DND-41 (cell line): ENCODE data around the gene RNF167.
"Not testable (repeated sequence)": the region's sequence is repeated elsewhere in the genome, so short reads cannot be mapped to it uniquely, and the experiment has no call there.

Source experiments
- ATAC-seq: fragments of 200-7000 bp; cut with Tn5 transposase; 3 replicates; pipeline ENCODE4 v1.9.1; 2021; ENCODE audit warnings: low read depth; ENCODE audit not compliant: insufficient read depth
- DNase-seq: peaks from one replicate; pipeline ENCODE4 v3.0.0-alpha.2; 2020
- H2AFZ ChIP-seq: 2 replicates; pipeline ENCODE4 v1.6.0; 2012; ENCODE audit warnings: low read depth, low read length
- H3K27ac ChIP-seq: 2 replicates; pipeline ENCODE4 v1.5.1; 2012; ENCODE audit warnings: low read length, inconsistent platforms
- H3K27me3 ChIP-seq: fragments of 200-600 bp; sonication (generic); 2 replicates; pipeline ENCODE4 v1.6.0; 2012; ENCODE audit warnings: low read length, mild to moderate bottlenecking, inconsistent platforms; ENCODE audit not compliant: insufficient read depth, poor library complexity
- H3K36me3 ChIP-seq: 2 replicates; pipeline ENCODE4 v1.5.1; 2012; ENCODE audit warnings: low read length, inconsistent platforms; ENCODE audit not compliant: insufficient read depth
- H3K4me1 ChIP-seq: 2 replicates; pipeline ENCODE4 v1.5.1; 2012; ENCODE audit warnings: mild to moderate bottlenecking, low read length; ENCODE audit not compliant: insufficient read depth
- H3K4me2 ChIP-seq: 2 replicates; pipeline ENCODE4 v1.6.0; 2012; ENCODE audit warnings: mild to moderate bottlenecking, moderate library complexity, low read length, inconsistent platforms; ENCODE audit not compliant: insufficient read depth
- H3K4me3 ChIP-seq, 2 experiments: fragments of 200-600 bp in 1 of 2; shearing (Covaris generic) in 1 of 2; 2 replicates each; pipeline ENCODE4 v1.5.1; 2012 to 2016; ENCODE audit warnings: inconsistent platforms in 2 of 2, low read length in 2 of 2, mild to moderate bottlenecking in 2 of 2, low read depth in 1 of 2, moderate library complexity in 1 of 2
- H3K79me2 ChIP-seq: 2 replicates; pipeline ENCODE4 v1.6.0; 2012; ENCODE audit warnings: low read length, inconsistent platforms; ENCODE audit not compliant: insufficient read depth
- H3K9ac ChIP-seq: 2 replicates; pipeline ENCODE4 v1.6.0; 2012; ENCODE audit warnings: low read depth, mild to moderate bottlenecking, inconsistent platforms, low read length, moderate library complexity
- H3K9me3 ChIP-seq: 2 replicates; pipeline ENCODE4 v1.5.1; 2012; ENCODE audit warnings: low read length, moderate library complexity, mild to moderate bottlenecking, inconsistent platforms; ENCODE audit not compliant: insufficient read depth, severe bottlenecking
- H4K20me1 ChIP-seq: 2 replicates; pipeline ENCODE4 v1.6.0; 2012; ENCODE audit warnings: low read length; ENCODE audit not compliant: insufficient read depth
- EZH2 ChIP-seq: IDR thresholded peaks from 3 replicates; pipeline ENCODE4 v1.6.1; 2012; ENCODE audit warnings: borderline replicate concordance, low read depth, mild to moderate bottlenecking, moderate library complexity, low read length, inconsistent platforms; ENCODE audit not compliant: severe bottlenecking
- TF ChIP-seq, protein P1 (sequence below): IDR thresholded peaks from 2 replicates; pipeline ENCODE4 v1.5.1; 2012; ENCODE audit warnings: borderline replicate concordance, low read length, moderate library complexity, mild to moderate bottlenecking; ENCODE audit not compliant: poor library complexity, severe bottlenecking; ENCODE audit errors: extremely low read depth

RNF167 gene

DNA sequence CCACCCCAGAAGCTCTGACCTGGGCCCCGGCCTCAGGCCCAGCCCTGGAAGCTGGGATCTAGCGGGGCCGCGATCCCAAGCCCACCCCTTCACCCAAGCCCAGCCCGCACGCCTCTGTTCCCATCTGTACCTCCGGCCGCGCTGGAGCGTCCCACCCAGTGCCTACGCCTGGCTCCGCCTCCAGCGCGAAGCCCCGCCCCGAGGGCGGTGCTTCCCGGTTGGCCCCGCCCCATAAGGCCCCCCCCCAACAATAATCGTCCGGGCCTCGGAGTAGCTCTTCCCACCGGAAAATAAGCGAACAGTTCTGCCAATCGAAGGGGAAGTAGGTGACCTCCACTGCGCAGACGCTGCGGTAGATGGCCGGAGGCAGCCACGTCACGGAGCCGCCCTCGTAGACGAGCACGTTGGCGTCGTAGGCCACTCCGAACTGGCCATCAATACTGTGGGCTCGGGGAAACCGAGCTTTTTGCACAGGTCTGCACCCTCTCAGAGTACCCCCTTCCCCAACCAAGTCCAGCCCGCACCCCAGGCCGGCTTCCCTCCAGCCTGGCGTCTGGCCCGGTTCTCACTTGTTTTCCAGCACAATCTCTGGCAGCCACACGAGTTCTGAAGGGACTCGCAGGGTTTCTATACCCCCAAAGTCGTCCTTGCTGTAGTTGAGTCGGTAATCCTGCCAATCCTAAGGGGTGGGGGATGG lies 38.3 kb upstream of the RNF167 start:
- no peak overlapping the region for H2AFZ ChIP-seq
- no peak for ATAC-seq
- H3K4me2 ChIP-seq = no peak overlapping the region
- H3K4me3 ChIP-seq = no peak overlapping the region
- TF ChIP-seq EZH2 = no peak
- TF ChIP-seq, protein P1, sequence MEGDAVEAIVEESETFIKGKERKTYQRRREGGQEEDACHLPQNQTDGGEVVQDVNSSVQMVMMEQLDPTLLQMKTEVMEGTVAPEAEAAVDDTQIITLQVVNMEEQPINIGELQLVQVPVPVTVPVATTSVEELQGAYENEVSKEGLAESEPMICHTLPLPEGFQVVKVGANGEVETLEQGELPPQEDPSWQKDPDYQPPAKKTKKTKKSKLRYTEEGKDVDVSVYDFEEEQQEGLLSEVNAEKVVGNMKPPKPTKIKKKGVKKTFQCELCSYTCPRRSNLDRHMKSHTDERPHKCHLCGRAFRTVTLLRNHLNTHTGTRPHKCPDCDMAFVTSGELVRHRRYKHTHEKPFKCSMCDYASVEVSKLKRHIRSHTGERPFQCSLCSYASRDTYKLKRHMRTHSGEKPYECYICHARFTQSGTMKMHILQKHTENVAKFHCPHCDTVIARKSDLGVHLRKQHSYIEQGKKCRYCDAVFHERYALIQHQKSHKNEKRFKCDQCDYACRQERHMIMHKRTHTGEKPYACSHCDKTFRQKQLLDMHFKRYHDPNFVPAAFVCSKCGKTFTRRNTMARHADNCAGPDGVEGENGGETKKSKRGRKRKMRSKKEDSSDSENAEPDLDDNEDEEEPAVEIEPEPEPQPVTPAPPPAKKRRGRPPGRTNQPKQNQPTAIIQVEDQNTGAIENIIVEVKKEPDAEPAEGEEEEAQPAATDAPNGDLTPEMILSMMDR = no peak
- H3K9me3 ChIP-seq = no peaks in the 10 kb centered on the region
- H3K27me3 ChIP-seq = no peaks in the 10 kb centered on the region
- peaks cover 20% of the 10 kb centered on the region for H3K4me1 ChIP-seq
- H4K20me1 ChIP-seq = peaks cover 3% of the 10 kb centered on the region
- H3K9ac ChIP-seq = no peak overlapping the region
- no peaks in the 10 kb centered on the region for H3K79me2 ChIP-seq
- H3K36me3 ChIP-seq = peaks cover 6% of the 10 kb centered on the region
- DNase-seq = no peak
- H3K27ac ChIP-seq = no peak overlapping the region

DNA sequence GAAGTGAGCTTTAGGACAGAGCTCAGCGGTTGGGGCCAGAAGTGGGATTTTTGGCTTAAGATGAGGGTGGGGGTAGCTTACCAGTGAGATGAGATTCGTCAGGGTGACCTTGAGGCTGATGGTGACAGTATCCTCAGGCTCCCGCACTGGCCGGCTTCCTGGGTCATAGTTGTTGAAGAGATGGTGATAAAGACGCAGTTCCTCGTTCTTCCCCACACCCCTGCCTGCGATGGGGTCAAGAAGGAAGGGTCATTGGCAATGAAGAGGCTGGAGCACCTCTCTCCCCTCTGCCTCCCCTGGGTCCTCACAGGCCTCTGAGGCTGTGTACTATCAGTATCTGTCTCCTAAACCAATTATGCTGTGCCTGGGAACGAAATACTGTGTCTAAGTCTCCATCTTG lies 37.5 kb upstream of the RNF167 start:
- Histone ChIP-seq H3K4me3 (no peak overlapping the region), H3K79me2 (no peaks in the 10 kb centered on the region), H3K9me3 (no peaks in the 10 kb centered on the region), H3K4me2 (no peak overlapping the region), H4K20me1 (no peaks in the 10 kb centered on the region; the same call in 1 of the 2 replicates), H2AFZ (no peak overlapping the region), H3K4me1 (peaks cover 20% of the 10 kb centered on the region), H3K27ac (no peak overlapping the region), H3K27me3 (no peaks in the 10 kb centered on the region), H3K9ac (no peak overlapping the region), H3K36me3 (no peaks in the 10 kb centered on the region)
- no peak for ATAC-seq
- TF ChIP-seq EZH2 = no peak
- TF ChIP-seq, protein P1 = no peak
- no peak for DNase-seq

GRCh38 chr17:4903051-4903818 lies 36.8 kb upstream of the RNF167 start, which contains the start of gene CHRNE:
CHRNE (minus strand) TSS chr17:4903098; CDS start chr17:4903063, 35 bp downstream.
- Histone ChIP-seq H3K79me2 (no peaks in the 10 kb centered on the region), H3K4me1 (peaks cover 20% of the 10 kb centered on the region), H3K9me3 (no peaks in the 10 kb centered on the region), H3K4me2 (peak within 1 kb of the TSS; percentile 46), H3K27me3 (no peaks in the 10 kb centered on the region), H2AFZ (peak within 1 kb of the TSS; percentile 51), H4K20me1 (no peaks in the 10 kb centered on the region; the same call in 1 of the 2 replicates), H3K4me3 (no peak within 1 kb of the TSS), H3K9ac (no peak within 1 kb of the TSS), H3K36me3 (no peaks in the 10 kb centered on the region), H3K27ac (peak within 1 kb of the TSS; percentile 40)
- TF ChIP-seq, protein P1 = peak; percentile 89
- no peak for TF ChIP-seq EZH2
- DNase-seq (peak; percentile 82), ATAC-seq (peak; percentile 83)

- H3K4me1 ChIP-seq = peaks cover 20% of the 10 kb centered on the region
- H3K4me3 ChIP-seq, H3K79me2 ChIP-seq, H3K27ac ChIP-seq, H3K9me3 ChIP-seq, H4K20me1 ChIP-seq, H3K36me3 ChIP-seq, DNase-seq, H2AFZ ChIP-seq, ATAC-seq, H3K9ac ChIP-seq, H3K4me2 ChIP-seq, H3K27me3 ChIP-seq: not testable (repeated sequence)
Observed at GRCh38 chr17:4906642-4907041, 33.4 kb upstream of the RNF167 start.
